ENCODE results near the gene TFDP1. TPM values are rescaled to one million over a fixed set of nuclear protein-coding genes. Genes with fewer than 3 reads are reported as not detected.
"Not testable (repeated sequence)": the region's sequence is repeated elsewhere in the genome, so short reads cannot be mapped to it uniquely, and the experiment has no call there.

TFDP1 gene
- total RNA-seq, 2 experiments from 2014 or later = 159 to 175 TPM

GRCh38 chr13:113616281-113616906 is 31.8 kb downstream of the TFDP1 start:
- no peak for ATAC-seq
- Mint-ChIP-seq H3K4me1 (peaks cover 11% of the 10 kb centered on the region), H3K4me3 (no peak overlapping the region), H3K9me3 (ENCODE audit: low read depth) (no peaks in the 10 kb centered on the region), H3K36me3 (ENCODE audit: low read depth) (peaks cover 13% of the 10 kb centered on the region), H3K27ac (no peak overlapping the region), H3K27me3 (no peaks in the 10 kb centered on the region)
- no peak for DNase-seq
- ChIA-PET POLR2A (no interaction called here), CTCF (interaction anchor here (0.6 kb wide), 1 partner anchor 11 kb away, joined by 3 read pairs; no protein-coding TSS in a partner anchor)
- intact Hi-C loops (cut with DNase I, micrococcal nuclease) = no loop called here

- Mint-ChIP-seq H3K4me3 (no peak overlapping the region), H3K27me3 (no peaks in the 10 kb centered on the region), H3K9me3 (ENCODE audit: low read depth) (no peaks in the 10 kb centered on the region), H3K4me1 (peaks cover 5% of the 10 kb centered on the region), H3K27ac (no peak overlapping the region), H3K36me3 (ENCODE audit: low read depth) (peaks cover 7% of the 10 kb centered on the region)
- POLR2A ChIA-PET = no interaction called here
- DNase-seq = no peak
- intact Hi-C loops (cut with DNase I, micrococcal nuclease) = no loop called here
- CTCF ChIA-PET = no interaction called here
- ATAC-seq = no peak
These were observed 32.6 kb downstream of the TFDP1 start for GRCh38 chr13:113616991-113617749.

- H3K36me3 Mint-ChIP-seq (ENCODE audit: low read depth) = peaks cover 3% of the 10 kb centered on the region
- H3K27ac Mint-ChIP-seq = no peak overlapping the region
- no peaks in the 10 kb centered on the region for H3K9me3 Mint-ChIP-seq (ENCODE audit: low read depth)
- CTCF ChIA-PET = no interaction called here
- no peaks in the 10 kb centered on the region for H3K27me3 Mint-ChIP-seq
- ATAC-seq (no peak), DNase-seq (no peak)
- H3K4me3 Mint-ChIP-seq = no peak overlapping the region
- POLR2A ChIA-PET = no interaction called here
- H3K4me1 Mint-ChIP-seq = no peaks in the 10 kb centered on the region
- intact Hi-C loops (cut with DNase I, micrococcal nuclease) = no loop called here
These were observed 33.4 kb downstream of the TFDP1 start for GRCh38 chr13:113617961-113618360.

GRCh38 chr13:113618455-113618854 is 33.9 kb downstream of the TFDP1 start:
- ATAC-seq (no peak), DNase-seq (no peak)
- Mint-ChIP-seq H3K9me3 (ENCODE audit: low read depth) (no peaks in the 10 kb centered on the region), H3K27ac (no peak overlapping the region), H3K4me1 (no peaks in the 10 kb centered on the region), H3K27me3 (no peaks in the 10 kb centered on the region), H3K36me3 (ENCODE audit: low read depth) (peaks cover 3% of the 10 kb centered on the region), H3K4me3 (no peak overlapping the region)
- ChIA-PET CTCF (no interaction called here), POLR2A (no interaction called here)
- intact Hi-C loops (cut with DNase I, micrococcal nuclease) = no loop called here

- POLR2A ChIA-PET = no interaction called here
- no peak for DNase-seq
- no peak overlapping the region for H3K27ac Mint-ChIP-seq
- no peak for ATAC-seq
- H3K4me3 Mint-ChIP-seq = no peak overlapping the region
- H3K9me3 Mint-ChIP-seq (ENCODE audit: low read depth) = no peaks in the 10 kb centered on the region
- CTCF ChIA-PET = no interaction called here
- H3K36me3 Mint-ChIP-seq (ENCODE audit: low read depth) = peaks cover 15% of the 10 kb centered on the region
- intact Hi-C loops (cut with DNase I, micrococcal nuclease) = no loop called here
- no peaks in the 10 kb centered on the region for H3K4me1 Mint-ChIP-seq
- no peaks in the 10 kb centered on the region for H3K27me3 Mint-ChIP-seq
These were observed 35.7 kb downstream of the TFDP1 start for GRCh38 chr13:113620036-113620796.

GRCh38 chr13:113621046-113621445 is 36.5 kb downstream of the TFDP1 start:
- intact Hi-C loops (cut with DNase I, micrococcal nuclease) = no loop called here
- Mint-ChIP-seq H3K4me3 (no peak overlapping the region), H3K27ac (no peak overlapping the region), H3K4me1 (no peaks in the 10 kb centered on the region), H3K27me3 (no peaks in the 10 kb centered on the region), H3K9me3 (ENCODE audit: low read depth) (no peaks in the 10 kb centered on the region), H3K36me3 (ENCODE audit: low read depth) (peaks cover 17% of the 10 kb centered on the region)
- ChIA-PET CTCF (no interaction called here), POLR2A (no interaction called here)
- no peak for ATAC-seq
- DNase-seq = no peak

GRCh38 chr13:113621498-113621897 is 36.9 kb downstream of the TFDP1 start:
- CTCF ChIA-PET; H3K27ac Mint-ChIP-seq; H3K27me3 Mint-ChIP-seq; H3K9me3 Mint-ChIP-seq (ENCODE audit: low read depth); DNase-seq; H3K4me3 Mint-ChIP-seq; H3K4me1 Mint-ChIP-seq; ATAC-seq; intact Hi-C loops (cut with DNase I, micrococcal nuclease); POLR2A ChIA-PET: not testable (repeated sequence)
- peaks cover 20% of the 10 kb centered on the region for H3K36me3 Mint-ChIP-seq (ENCODE audit: low read depth)

- intact Hi-C loops (cut with DNase I, micrococcal nuclease); POLR2A ChIA-PET; CTCF ChIA-PET; H3K4me3 Mint-ChIP-seq; H3K27ac Mint-ChIP-seq; DNase-seq; H3K4me1 Mint-ChIP-seq; H3K9me3 Mint-ChIP-seq (ENCODE audit: low read depth); ATAC-seq; H3K27me3 Mint-ChIP-seq: not testable (repeated sequence)
- H3K36me3 Mint-ChIP-seq (ENCODE audit: low read depth) = peaks cover 25% of the 10 kb centered on the region
These were observed 37.5 kb downstream of the TFDP1 start for GRCh38 chr13:113621986-113622550.

GRCh38 chr13:113622791-113623490 is 38.4 kb downstream of the TFDP1 start:
- intact Hi-C loops (cut with DNase I, micrococcal nuclease) = no loop called here
- ChIA-PET POLR2A (no interaction called here), CTCF (interaction anchor here (0.6 kb wide), 1 partner anchor 9 kb away, joined by 3 read pairs; no protein-coding TSS in a partner anchor)
- Mint-ChIP-seq H3K9me3 (ENCODE audit: low read depth) (no peaks in the 10 kb centered on the region), H3K27ac (no peak overlapping the region), H3K4me1 (no peaks in the 10 kb centered on the region), H3K27me3 (no peaks in the 10 kb centered on the region), H3K4me3 (no peak overlapping the region), H3K36me3 (ENCODE audit: low read depth) (peaks cover 28% of the 10 kb centered on the region)
- ATAC-seq (no peak), DNase-seq (no peak)

- DNase-seq (no peak), ATAC-seq (no peak)
- POLR2A ChIA-PET = no interaction called here
- Mint-ChIP-seq H3K4me1 (no peaks in the 10 kb centered on the region), H3K36me3 (ENCODE audit: low read depth) (peaks cover 32% of the 10 kb centered on the region), H3K4me3 (no peak overlapping the region), H3K27me3 (no peaks in the 10 kb centered on the region), H3K27ac (no peak overlapping the region), H3K9me3 (ENCODE audit: low read depth) (no peaks in the 10 kb centered on the region)
- CTCF ChIA-PET = no interaction called here
- intact Hi-C loops (cut with DNase I, micrococcal nuclease) = no loop called here
These were observed 39.1 kb downstream of the TFDP1 start for GRCh38 chr13:113623491-113624234.

GRCh38 chr13:113624235-113624587 is 39.7 kb downstream of the TFDP1 start:
- POLR2A ChIA-PET = no interaction called here
- H3K4me1 Mint-ChIP-seq = no peaks in the 10 kb centered on the region
- no peaks in the 10 kb centered on the region for H3K27me3 Mint-ChIP-seq
- peaks cover 34% of the 10 kb centered on the region for H3K36me3 Mint-ChIP-seq (ENCODE audit: low read depth)
- no peak overlapping the region for H3K27ac Mint-ChIP-seq
- no peaks in the 10 kb centered on the region for H3K9me3 Mint-ChIP-seq (ENCODE audit: low read depth)
- DNase-seq (no peak), ATAC-seq (no peak)
- intact Hi-C loops (cut with DNase I, micrococcal nuclease) = no loop called here
- CTCF ChIA-PET = no interaction called here
- no peak overlapping the region for H3K4me3 Mint-ChIP-seq
